ENCODE measurements around the gene KIF22.

DNA sequence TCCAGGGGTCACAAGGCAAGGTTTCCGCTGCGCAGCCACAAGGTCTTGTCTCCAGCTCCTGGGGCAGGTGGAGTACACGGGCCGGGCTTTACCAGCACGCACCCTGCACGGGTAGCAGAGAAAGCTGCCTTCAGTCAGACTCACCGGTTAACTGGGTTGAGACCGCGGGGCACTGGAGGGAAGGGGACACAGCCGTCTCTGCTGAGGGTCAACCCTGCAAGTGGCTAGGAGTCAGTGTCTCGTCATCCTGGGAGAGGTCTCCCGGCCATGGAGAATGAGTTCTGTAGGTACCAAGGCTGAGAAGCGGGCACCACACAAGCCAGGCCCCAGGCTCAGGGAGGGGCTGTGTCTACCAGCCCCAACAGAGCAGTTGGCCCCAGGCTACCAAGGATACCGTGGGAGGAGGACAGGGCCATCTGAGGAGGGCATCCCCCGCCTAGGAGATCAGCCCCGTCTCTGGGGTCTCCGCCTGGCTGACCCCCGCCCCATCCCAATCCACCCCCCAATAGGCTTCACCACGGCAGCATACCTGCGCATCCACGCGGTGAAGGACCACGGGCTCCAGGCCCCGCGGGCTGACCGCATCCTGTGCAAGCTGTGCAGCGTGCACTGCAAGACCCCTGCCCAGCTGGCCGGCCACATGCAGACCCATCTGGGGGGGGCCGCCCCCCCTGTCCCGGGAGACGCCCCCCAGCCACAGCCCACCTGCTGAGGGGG lies 18.6 kb downstream of the KIF22 start:
- TF ChIP-seq POLR2AphosphoS5 (IDR thresholded peaks at IDR 0.05) = no peak
- TF ChIP-seq, protein P1, sequence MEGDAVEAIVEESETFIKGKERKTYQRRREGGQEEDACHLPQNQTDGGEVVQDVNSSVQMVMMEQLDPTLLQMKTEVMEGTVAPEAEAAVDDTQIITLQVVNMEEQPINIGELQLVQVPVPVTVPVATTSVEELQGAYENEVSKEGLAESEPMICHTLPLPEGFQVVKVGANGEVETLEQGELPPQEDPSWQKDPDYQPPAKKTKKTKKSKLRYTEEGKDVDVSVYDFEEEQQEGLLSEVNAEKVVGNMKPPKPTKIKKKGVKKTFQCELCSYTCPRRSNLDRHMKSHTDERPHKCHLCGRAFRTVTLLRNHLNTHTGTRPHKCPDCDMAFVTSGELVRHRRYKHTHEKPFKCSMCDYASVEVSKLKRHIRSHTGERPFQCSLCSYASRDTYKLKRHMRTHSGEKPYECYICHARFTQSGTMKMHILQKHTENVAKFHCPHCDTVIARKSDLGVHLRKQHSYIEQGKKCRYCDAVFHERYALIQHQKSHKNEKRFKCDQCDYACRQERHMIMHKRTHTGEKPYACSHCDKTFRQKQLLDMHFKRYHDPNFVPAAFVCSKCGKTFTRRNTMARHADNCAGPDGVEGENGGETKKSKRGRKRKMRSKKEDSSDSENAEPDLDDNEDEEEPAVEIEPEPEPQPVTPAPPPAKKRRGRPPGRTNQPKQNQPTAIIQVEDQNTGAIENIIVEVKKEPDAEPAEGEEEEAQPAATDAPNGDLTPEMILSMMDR (IDR thresholded peaks at IDR 0.05) = no peak
